D721Med (cell line): Measurements from ENCODE around the gene ACBD3.

Experiments used
- DNase-seq: peaks from one replicate; pipeline ENCODE4 v3.0.0; 2011; ENCODE audit warnings: low spot score; ENCODE audit not compliant: insufficient read length
- FAIRE-seq: peaks from 2 replicates; lab custom pipeline; 2011; peaks lifted over from hg19 to GRCh38; lab: Jason Lieb, UNC
- TF ChIP-seq, protein P1 (sequence below): IDR thresholded peaks from 2 replicates; pipeline ENCODE4 v1.5.1; 2012; ENCODE audit warnings: mild to moderate bottlenecking, control low read depth; ENCODE audit not compliant: insufficient read depth; ENCODE audit errors: missing control alignments

The ACBD3 gene

DNA sequence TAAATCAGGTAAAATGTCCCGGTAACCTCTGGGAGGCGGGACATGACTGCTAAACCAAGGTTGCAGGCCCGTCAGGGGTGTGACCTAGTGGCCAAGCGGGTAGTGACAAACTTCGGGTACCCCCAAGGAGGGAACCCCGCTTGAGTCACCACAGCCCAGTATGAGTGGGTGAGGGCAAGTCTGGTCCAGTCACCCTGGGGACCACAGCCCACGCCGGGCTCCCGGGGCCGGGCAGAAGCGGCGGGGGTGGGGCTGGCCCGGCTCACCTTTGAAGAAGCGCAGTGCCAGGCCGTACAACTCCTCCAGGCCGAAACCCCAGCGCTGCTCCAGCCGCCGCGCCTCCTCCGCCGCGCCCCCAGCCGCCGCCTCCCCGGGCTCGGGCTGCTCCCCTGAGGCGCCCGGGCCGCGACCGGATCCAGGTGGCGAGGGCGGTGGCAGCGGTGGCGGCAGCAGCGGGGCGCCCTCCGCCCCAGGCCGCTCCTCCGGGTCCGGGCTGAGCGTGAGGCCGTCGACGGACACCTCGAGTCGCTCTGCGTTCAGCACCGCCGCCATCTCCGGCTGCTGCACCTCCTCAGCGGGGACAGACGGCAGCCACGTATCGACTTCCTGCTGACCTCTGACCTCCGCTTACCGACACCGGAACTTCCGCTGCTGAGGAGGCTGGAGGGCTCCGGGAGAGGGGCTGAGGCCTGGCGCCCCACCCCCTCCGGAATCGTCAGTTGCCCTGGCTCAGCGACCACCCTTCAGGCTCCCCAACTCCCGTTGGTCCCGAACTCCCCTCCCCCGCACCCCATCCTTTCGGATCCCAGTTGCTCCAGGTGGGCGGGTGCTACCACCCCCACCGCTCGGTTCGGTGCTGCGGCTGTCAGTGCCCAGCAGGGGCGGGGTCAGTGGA, at the start of gene ACBD3:
TSS of gene ACBD3 (minus strand) at position 618 of the 895 bp plus-strand sequence. CDS start at position 552, 66 bp downstream.
- TF ChIP-seq, protein P1, sequence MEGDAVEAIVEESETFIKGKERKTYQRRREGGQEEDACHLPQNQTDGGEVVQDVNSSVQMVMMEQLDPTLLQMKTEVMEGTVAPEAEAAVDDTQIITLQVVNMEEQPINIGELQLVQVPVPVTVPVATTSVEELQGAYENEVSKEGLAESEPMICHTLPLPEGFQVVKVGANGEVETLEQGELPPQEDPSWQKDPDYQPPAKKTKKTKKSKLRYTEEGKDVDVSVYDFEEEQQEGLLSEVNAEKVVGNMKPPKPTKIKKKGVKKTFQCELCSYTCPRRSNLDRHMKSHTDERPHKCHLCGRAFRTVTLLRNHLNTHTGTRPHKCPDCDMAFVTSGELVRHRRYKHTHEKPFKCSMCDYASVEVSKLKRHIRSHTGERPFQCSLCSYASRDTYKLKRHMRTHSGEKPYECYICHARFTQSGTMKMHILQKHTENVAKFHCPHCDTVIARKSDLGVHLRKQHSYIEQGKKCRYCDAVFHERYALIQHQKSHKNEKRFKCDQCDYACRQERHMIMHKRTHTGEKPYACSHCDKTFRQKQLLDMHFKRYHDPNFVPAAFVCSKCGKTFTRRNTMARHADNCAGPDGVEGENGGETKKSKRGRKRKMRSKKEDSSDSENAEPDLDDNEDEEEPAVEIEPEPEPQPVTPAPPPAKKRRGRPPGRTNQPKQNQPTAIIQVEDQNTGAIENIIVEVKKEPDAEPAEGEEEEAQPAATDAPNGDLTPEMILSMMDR: no peak
- FAIRE-seq: no peak
- DNase-seq: peak; percentile 97

DNA sequence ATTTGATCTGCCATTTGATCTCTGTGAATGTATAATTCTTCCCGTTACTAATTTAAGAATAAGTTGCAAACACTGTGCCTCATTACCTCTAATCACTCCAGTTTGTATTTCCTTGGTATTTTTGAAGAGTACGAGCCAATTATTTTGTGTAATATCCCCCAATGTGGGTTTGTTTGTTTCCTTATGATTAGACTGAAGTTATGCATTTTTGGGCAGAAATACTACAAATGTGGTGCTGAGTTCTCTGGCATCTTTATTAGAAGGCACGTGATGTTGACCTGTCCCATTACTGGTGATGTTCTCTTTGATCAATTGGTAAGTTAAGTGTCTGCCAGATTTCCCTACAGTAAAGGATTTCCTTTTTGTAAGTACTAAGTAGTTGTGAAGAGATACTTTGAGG, 47.3 kb upstream of the ACBD3 start:
- DNase-seq (no peak), FAIRE-seq (peak; percentile 66)
- TF ChIP-seq, protein P1: no peak

DNA sequence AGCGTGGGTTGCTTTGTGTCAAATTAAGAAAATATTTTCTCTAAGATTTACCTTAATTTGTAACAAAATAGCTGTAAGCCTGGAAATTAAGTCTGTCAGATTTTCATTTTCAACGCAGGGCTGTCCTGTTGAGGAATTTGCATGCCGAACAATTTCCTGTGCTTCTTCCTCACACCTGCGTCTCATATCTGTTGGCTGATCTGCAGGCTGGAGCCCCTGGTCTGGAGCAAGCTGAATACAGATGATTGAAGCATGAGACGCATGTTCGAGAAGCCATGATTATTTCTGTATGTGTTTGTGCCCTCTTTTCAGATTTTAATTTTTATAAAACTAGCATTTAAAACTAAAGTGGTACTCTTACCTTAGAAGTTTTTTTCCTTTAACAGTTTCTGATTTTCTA, 46.8 kb upstream of the ACBD3 start:
- no peak for FAIRE-seq
- TF ChIP-seq, protein P1: no peak
- no peak for DNase-seq

DNA sequence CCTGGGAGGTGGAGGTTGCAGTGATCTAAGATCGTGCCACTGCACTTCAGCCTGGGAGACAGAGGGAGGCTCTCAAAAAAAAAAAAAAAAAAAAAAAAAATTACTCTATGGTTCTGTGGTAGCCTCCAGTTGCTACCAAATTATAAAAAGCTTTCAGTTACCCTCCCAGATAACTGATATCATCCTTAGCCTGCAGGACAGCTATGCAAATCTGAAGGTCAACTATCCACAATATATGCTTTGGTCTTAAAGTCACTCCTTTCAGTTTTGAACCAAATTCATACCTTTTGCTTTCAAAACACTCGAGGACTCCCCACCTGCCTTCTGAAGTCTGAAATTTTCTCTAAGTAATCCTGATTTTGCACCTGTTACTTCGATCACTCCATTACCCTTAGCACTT, 40.1 kb upstream of the ACBD3 start:
- no peak for FAIRE-seq
- TF ChIP-seq, protein P1: no peak

DNA sequence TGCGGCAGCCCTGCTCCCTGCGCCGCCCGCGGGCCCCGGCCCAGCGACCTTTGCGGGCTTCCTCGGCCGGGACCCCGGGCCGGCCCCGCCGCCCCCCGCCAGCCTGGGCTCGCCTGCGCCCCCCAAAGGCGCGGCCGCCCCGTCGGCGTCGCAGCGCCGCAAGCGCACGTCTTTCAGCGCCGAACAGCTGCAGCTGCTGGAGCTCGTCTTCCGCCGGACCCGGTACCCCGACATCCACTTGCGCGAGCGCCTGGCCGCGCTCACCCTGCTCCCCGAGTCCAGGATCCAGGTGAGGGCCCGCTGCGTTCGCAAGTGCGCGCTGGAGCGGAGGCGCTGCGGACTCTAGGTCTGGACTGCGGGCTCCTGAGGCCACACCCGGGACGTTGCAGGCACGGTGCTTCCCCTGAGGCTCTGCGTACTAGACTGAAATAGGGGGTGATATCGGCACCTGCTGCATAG, 37.3 kb upstream of the ACBD3 start:
- DNase-seq (no peak), FAIRE-seq (no peak)
- TF ChIP-seq, protein P1: peak; percentile 47

More for the DNA sequence above, 40.1 kb upstream of the ACBD3 start:
- no peak for DNase-seq

DNA sequence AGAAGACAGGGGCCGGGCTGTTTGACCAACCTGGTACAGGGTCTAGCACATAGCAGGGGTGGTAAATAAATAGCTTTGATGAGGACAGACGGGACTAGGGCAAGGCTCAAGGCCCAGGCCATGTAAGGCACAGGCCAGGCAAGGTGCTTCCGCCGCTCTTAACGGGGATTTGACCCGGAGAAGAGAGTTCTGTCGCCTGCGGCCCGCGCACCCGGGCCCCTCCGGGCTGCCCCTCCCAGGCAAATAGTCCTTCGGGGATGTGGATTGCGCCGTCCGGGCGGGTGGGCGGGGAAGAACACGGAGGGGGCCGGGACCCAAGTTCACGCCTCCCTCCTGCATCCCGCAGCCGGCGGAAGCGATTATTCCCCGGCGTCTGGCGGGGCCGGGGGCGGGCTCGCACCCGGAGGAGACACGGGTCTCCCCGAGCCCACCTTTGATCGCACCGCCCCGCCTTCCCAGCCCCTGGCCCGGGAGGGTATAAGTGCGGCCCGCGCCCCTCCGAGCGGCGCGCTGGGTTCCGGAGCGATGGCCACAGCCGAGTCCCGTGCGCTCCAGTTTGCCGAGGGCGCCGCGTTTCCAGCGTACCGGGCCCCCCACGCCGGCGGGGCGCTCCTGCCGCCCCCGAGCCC, 36.7 kb upstream of the ACBD3 start, which contains the start of gene MIXL1:
TSS of gene MIXL1 (plus strand) at position 508 of the 629 bp plus-strand sequence. CDS start at position 526, 18 bp downstream.
- TF ChIP-seq, protein P1: no peak
- FAIRE-seq: no peak
- no peak for DNase-seq
